A549 treated with Hydrocortisone at 1 μM for 4 hours (cell line): ENCODE data around the gene CCDC28A. TPM values are rescaled to one million over a fixed set of nuclear protein-coding genes. Genes with fewer than 3 reads are reported as not detected.

Source experiments
- total RNA-seq: library from RNA; stranded (reverse); fragments of 200-300 nt; extraction: Qiagen RNA extraction; gene quantifications from 5 replicates; pipeline ENCODE4 v1.2.3, GENCODE V29; 2022

The CCDC28A gene
- total RNA-seq, result 11.3 to 14.4 TPM (median 11.9 TPM) in 5 replicates

DNA sequence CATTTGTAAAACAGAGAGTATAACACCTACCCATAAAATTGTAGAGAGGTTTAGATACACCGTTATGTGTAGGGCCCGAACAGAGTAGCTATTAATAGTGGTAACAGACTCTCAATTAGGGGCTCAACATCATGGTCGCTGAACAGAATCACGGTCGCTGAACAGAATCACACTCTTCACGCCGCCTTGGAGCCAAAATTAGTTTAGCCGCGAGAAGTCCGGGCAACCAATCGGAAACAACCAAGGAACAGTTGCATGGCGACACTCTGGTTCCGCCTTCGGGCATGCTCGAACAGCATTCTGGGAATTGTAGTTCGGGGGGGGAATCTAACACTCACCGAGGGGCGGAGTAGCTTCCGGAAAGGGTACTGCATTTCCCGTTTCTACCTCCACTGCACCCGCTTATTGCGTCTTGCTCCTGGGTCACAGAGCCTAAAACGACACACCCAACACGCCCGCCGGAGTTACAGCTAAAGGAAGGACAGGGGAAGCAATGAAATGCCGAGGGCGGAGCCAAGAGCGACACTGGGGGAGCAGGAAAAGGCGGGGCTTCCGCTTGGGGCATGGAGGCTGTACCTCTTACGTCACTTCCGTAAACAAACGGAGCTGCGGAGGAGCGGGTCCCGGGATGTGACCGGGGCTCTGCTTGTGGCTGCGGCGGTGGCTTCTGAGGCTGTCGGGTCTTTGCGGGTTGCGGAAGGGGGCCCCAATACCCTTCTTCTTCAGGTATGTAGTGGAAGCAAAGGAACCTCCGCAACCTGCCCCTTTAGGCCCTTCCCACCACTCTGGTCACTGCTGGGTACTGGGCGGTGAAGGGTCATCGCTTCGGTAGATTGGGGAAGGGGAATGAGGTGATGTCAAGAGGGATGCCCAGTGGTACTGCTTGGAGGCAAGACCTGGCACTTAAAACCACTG is at the start of gene CCDC28A:
CCDC28A (plus strand) TSS at position 593 of the 915 bp plus-strand sequence. CDS start 2,352 bp downstream, outside the sequence.

DNA sequence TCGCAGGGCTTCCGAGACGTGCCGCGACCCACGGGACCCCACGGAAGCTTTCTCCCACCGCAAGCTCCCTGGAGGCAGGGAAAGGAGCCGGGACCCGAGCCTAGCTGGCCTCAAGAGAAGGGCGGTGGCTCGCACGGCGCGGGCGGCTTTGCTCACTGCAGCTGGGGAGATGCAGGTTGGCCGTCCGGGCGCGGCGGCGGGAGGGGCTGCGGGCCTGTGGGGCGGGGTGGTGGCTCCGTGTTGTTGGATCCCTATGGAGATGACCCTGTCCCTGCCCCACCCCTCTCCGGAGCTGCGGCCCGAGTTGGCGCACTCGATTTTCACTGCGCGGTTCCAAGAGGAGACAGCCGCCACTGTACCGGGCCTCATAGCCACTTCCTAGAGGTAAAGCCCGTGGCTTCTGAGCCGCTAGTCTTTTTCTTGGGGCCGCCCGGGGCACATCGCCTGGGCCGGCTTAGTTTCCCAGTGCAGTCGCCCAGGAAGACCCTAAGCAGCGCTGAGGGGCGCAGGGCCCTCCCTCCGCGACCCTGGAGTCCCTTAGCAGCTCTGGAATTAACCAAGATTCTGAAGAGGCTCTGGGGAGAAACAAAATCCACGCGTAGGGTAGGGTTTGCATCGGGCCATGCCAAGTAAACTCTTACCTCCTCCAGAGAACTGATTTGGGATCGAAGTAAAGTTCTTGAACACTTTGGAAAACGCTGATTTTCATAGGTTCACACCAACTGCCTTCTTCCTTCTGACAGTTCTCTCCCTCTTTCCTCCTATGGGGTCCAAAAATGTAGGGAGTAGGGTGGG is 22.4 kb downstream of the CCDC28A start, which contains the start of gene ECT2L:
ECT2L (plus strand) TSS at position 279 of the 795 bp plus-strand sequence. CDS start 17,188 bp downstream, outside the sequence.

Other genes with a start within 250 kb of the CCDC28A start
- gene ECT2L, start 22.3 kb downstream of the CCDC28A start, total RNA-seq, result not detected in 5 replicates
- 25.6 to 28.0 TPM (median 26.3 TPM) in 5 replicates for gene REPS1, start 214.5 kb downstream of the CCDC28A start, total RNA-seq